IPS-18a (cell line): ENCODE data around the gene TUBB6.

Experiments used
- H3K27ac ChIP-seq: one replicate; pipeline ENCODE4 v1.5.1; 2013; ENCODE audit warnings: low read length
- H3K27me3 ChIP-seq: one replicate; pipeline ENCODE4 v1.6.1; 2013; ENCODE audit warnings: mild to moderate bottlenecking, low read length; ENCODE audit not compliant: control insufficient read depth, insufficient read depth
- H3K36me3 ChIP-seq: one replicate; pipeline ENCODE4 v1.6.1; 2013; ENCODE audit warnings: low read depth, low read length; ENCODE audit not compliant: control insufficient read depth
- H3K4me1 ChIP-seq: one replicate; pipeline ENCODE4 v1.6.1; 2013; ENCODE audit warnings: low read depth, low read length; ENCODE audit not compliant: control insufficient read depth
- H3K4me3 ChIP-seq: one replicate; pipeline ENCODE4 v1.5.1; 2013; ENCODE audit warnings: low read length
- H3K9ac ChIP-seq: one replicate; pipeline ENCODE4 v1.6.1; 2013; ENCODE audit warnings: mild to moderate bottlenecking, low read length, moderate library complexity
- H3K9me3 ChIP-seq: one replicate; pipeline ENCODE4 v1.6.1; 2013; ENCODE audit warnings: low read depth, low read length; ENCODE audit not compliant: control insufficient read depth

Gene TUBB6

GRCh38 chr18:12347895-12348294 lies 39.9 kb downstream of the TUBB6 start:
- Histone ChIP-seq H3K4me1 (no peaks in the 10 kb centered on the region), H3K27me3 (no peaks in the 10 kb centered on the region), H3K36me3 (peaks cover 84% of the 10 kb centered on the region)

GRCh38 chr18:12352188-12352587 lies 44.1 kb downstream of the TUBB6 start:
- Histone ChIP-seq H3K27me3 (no peaks in the 10 kb centered on the region), H3K9ac (no peak overlapping the region), H3K4me3 (no peak overlapping the region), H3K36me3 (peaks cover 66% of the 10 kb centered on the region), H3K4me1 (no peaks in the 10 kb centered on the region), H3K9me3 (no peaks in the 10 kb centered on the region), H3K27ac (no peak overlapping the region)

More at GRCh38 chr18:12347895-12348294, 39.9 kb downstream of the TUBB6 start:
- no peak overlapping the region for H3K9ac ChIP-seq
- no peak overlapping the region for H3K4me3 ChIP-seq
- no peaks in the 10 kb centered on the region for H3K9me3 ChIP-seq
- H3K27ac ChIP-seq: no peak overlapping the region

GRCh38 chr18:12359515-12359927 lies 51.5 kb downstream of the TUBB6 start:
- H3K9me3 ChIP-seq: no peaks in the 10 kb centered on the region
- H3K27ac ChIP-seq: no peak overlapping the region
- H3K4me3 ChIP-seq: no peak overlapping the region
- H3K9ac ChIP-seq: no peak overlapping the region
- no peaks in the 10 kb centered on the region for H3K27me3 ChIP-seq
- H3K36me3 ChIP-seq: peaks cover 70% of the 10 kb centered on the region
- H3K4me1 ChIP-seq: no peaks in the 10 kb centered on the region

- Histone ChIP-seq H3K36me3 (peaks cover 76% of the 10 kb centered on the region), H3K9me3 (no peaks in the 10 kb centered on the region), H3K4me1 (no peaks in the 10 kb centered on the region), H3K4me3 (no peak overlapping the region), H3K27me3 (no peaks in the 10 kb centered on the region), H3K27ac (no peak overlapping the region), H3K9ac (no peak overlapping the region)
Observed at GRCh38 chr18:12361770-12362378, 53.8 kb downstream of the TUBB6 start.

- H3K9me3 ChIP-seq: no peaks in the 10 kb centered on the region
- H3K4me1 ChIP-seq: no peaks in the 10 kb centered on the region
- H3K27ac ChIP-seq: no peak overlapping the region
- no peak overlapping the region for H3K4me3 ChIP-seq
- H3K36me3 ChIP-seq: peaks cover 78% of the 10 kb centered on the region
- no peaks in the 10 kb centered on the region for H3K27me3 ChIP-seq
- H3K9ac ChIP-seq: no peak overlapping the region
Observed at GRCh38 chr18:12362473-12363174, 54.6 kb downstream of the TUBB6 start.

- no peaks in the 10 kb centered on the region for H3K4me1 ChIP-seq
- no peak overlapping the region for H3K27ac ChIP-seq
- no peaks in the 10 kb centered on the region for H3K9me3 ChIP-seq
- H3K36me3 ChIP-seq: peaks cover 65% of the 10 kb centered on the region
- H3K9ac ChIP-seq: no peak overlapping the region
- no peaks in the 10 kb centered on the region for H3K27me3 ChIP-seq
- H3K4me3 ChIP-seq: no peak overlapping the region
Observed at GRCh38 chr18:12366379-12366778, 58.3 kb downstream of the TUBB6 start.

GRCh38 chr18:12366784-12367183 lies 58.7 kb downstream of the TUBB6 start:
- Histone ChIP-seq H3K4me1 (no peaks in the 10 kb centered on the region), H3K4me3 (no peak overlapping the region), H3K9ac (no peak overlapping the region), H3K27me3 (no peaks in the 10 kb centered on the region), H3K27ac (no peak overlapping the region), H3K36me3 (peaks cover 63% of the 10 kb centered on the region), H3K9me3 (no peaks in the 10 kb centered on the region)

GRCh38 chr18:12369211-12369610 lies 61.2 kb downstream of the TUBB6 start:
- Histone ChIP-seq H3K27me3 (no peaks in the 10 kb centered on the region), H3K9me3 (no peaks in the 10 kb centered on the region), H3K4me1 (no peaks in the 10 kb centered on the region), H3K36me3 (peaks cover 39% of the 10 kb centered on the region), H3K4me3 (no peak overlapping the region), H3K27ac (no peak overlapping the region), H3K9ac (no peak overlapping the region)

- no peaks in the 10 kb centered on the region for H3K4me1 ChIP-seq
- peaks cover 25% of the 10 kb centered on the region for H3K36me3 ChIP-seq
- no peak overlapping the region for H3K27ac ChIP-seq
- no peak overlapping the region for H3K9ac ChIP-seq
- H3K27me3 ChIP-seq: no peaks in the 10 kb centered on the region
- no peaks in the 10 kb centered on the region for H3K9me3 ChIP-seq
- H3K4me3 ChIP-seq: no peak overlapping the region
Observed at GRCh38 chr18:12371590-12371989, 63.5 kb downstream of the TUBB6 start.

- H3K4me3 ChIP-seq: no peak overlapping the region
- H3K27ac ChIP-seq: no peak overlapping the region
- H3K27me3 ChIP-seq: no peaks in the 10 kb centered on the region
- no peaks in the 10 kb centered on the region for H3K9me3 ChIP-seq
- no peaks in the 10 kb centered on the region for H3K4me1 ChIP-seq
- peaks cover 17% of the 10 kb centered on the region for H3K36me3 ChIP-seq
- H3K9ac ChIP-seq: no peak overlapping the region
Observed at GRCh38 chr18:12372406-12372805, 64.4 kb downstream of the TUBB6 start.

GRCh38 chr18:12373116-12373770 lies 65.2 kb downstream of the TUBB6 start:
- H3K36me3 ChIP-seq: peaks cover 12% of the 10 kb centered on the region
- no peak overlapping the region for H3K9ac ChIP-seq
- no peaks in the 10 kb centered on the region for H3K4me1 ChIP-seq
- H3K9me3 ChIP-seq: no peaks in the 10 kb centered on the region
- no peak overlapping the region for H3K4me3 ChIP-seq
- H3K27ac ChIP-seq: no peak overlapping the region
- no peaks in the 10 kb centered on the region for H3K27me3 ChIP-seq

GRCh38 chr18:12373771-12374116 lies 65.7 kb downstream of the TUBB6 start:
- Histone ChIP-seq H3K4me1 (no peaks in the 10 kb centered on the region), H3K4me3 (no peak overlapping the region), H3K27me3 (no peaks in the 10 kb centered on the region)

More at GRCh38 chr18:12373771-12374116, 65.7 kb downstream of the TUBB6 start:
- Histone ChIP-seq H3K27ac (no peak overlapping the region), H3K9me3 (no peaks in the 10 kb centered on the region), H3K9ac (no peak overlapping the region), H3K36me3 (peaks cover 7% of the 10 kb centered on the region)
